Measurements from ENCODE around the gene CDHR5. TPM values are rescaled to one million over a fixed set of nuclear protein-coding genes. Genes with fewer than 3 reads are reported as not detected.
"Not testable (repeated sequence)": the region's sequence is repeated elsewhere in the genome, so short reads cannot be mapped to it uniquely, and the experiment has no call there.

CDHR5 gene
- total RNA-seq, 1 experiment from 2014 or later, result not detected

GRCh38 chr11:575313-575995, 49.3 kb downstream of the CDHR5 start:
- ChIA-PET POLR2A (ENCODE audit: low non-redundant PET) (interaction anchor here (0.6 kb wide), 1 partner anchor 155 kb away, joined by 3 read pairs; no protein-coding TSS in a partner anchor), CTCF (interaction anchor here (0.6 kb wide), 1 partner anchor 237 kb away, joined by 6 read pairs; no protein-coding TSS in a partner anchor)
- intact Hi-C loops (cut with micrococcal nuclease; ENCODE audit: unreplicated experiment), result no loop called here
- Histone ChIP-seq H3K4me3 (ENCODE audit: low read depth, low read length, poor library complexity, severe bottlenecking) (peak overlapping the region; percentile 70), H3K27ac (ENCODE audit: low read depth, low read length, poor library complexity, severe bottlenecking) (peak overlapping the region; percentile 57), H3K27me3 (replicated peaks; ENCODE audit: insufficient read depth, low read depth, low read length, poor library complexity) (no peaks in the 10 kb centered on the region), H3K36me3 (ENCODE audit: insufficient read depth, low read length, poor library complexity, severe bottlenecking) (no peaks in the 10 kb centered on the region), H3K4me1 (ENCODE audit: insufficient read depth, low read length, poor library complexity, severe bottlenecking) (peaks cover 20% of the 10 kb centered on the region), H3K9me3 (ENCODE audit: low read depth, low read length, poor library complexity, severe bottlenecking) (no peaks in the 10 kb centered on the region)
- DNase-seq (ENCODE audit: low spot score), result peak; percentile 63
- BruUV-seq (replicated peaks), result no TSS peak
- TF ChIP-seq CTCF (conservative IDR thresholded peaks at IDR 0.05; ENCODE audit: low read depth, low read length), result no peak
- no peak for TF ChIP-seq EZH2 (IDR thresholded peaks at IDR 0.05; ENCODE audit: borderline replicate concordance, low read depth, low read length, poor library complexity, severe bottlenecking)

- peak overlapping the region; percentile 57 for H3K27ac ChIP-seq (ENCODE audit: low read depth, low read length, poor library complexity, severe bottlenecking)
Observed at GRCh38 chr11:574632-575312, 50.0 kb downstream of the CDHR5 start.

GRCh38 chr11:574031-574570, 50.7 kb downstream of the CDHR5 start:
- H3K36me3 ChIP-seq (ENCODE audit: insufficient read depth, low read length, poor library complexity, severe bottlenecking); H3K9me3 ChIP-seq (ENCODE audit: low read depth, low read length, poor library complexity, severe bottlenecking); CTCF ChIA-PET; DNase-seq (ENCODE audit: low spot score); BruUV-seq (replicated peaks); intact Hi-C loops (cut with micrococcal nuclease; ENCODE audit: unreplicated experiment); H3K27ac ChIP-seq (ENCODE audit: low read depth, low read length, poor library complexity, severe bottlenecking); POLR2A ChIA-PET (ENCODE audit: low non-redundant PET); H3K27me3 ChIP-seq (replicated peaks; ENCODE audit: insufficient read depth, low read depth, low read length, poor library complexity): not testable (repeated sequence)
- Histone ChIP-seq H3K4me3 (ENCODE audit: low read depth, low read length, poor library complexity, severe bottlenecking) (peak overlapping the region; percentile 70), H3K4me1 (ENCODE audit: insufficient read depth, low read length, poor library complexity, severe bottlenecking) (peaks cover 20% of the 10 kb centered on the region)

More at GRCh38 chr11:574632-575312, 50.0 kb downstream of the CDHR5 start:
- no peaks in the 10 kb centered on the region for H3K27me3 ChIP-seq (replicated peaks; ENCODE audit: insufficient read depth, low read depth, low read length, poor library complexity)
- no peak for TF ChIP-seq CTCF (conservative IDR thresholded peaks at IDR 0.05; ENCODE audit: low read depth, low read length)
- TF ChIP-seq EZH2 (IDR thresholded peaks at IDR 0.05; ENCODE audit: borderline replicate concordance, low read depth, low read length, poor library complexity, severe bottlenecking), result no peak
- no peak for DNase-seq (ENCODE audit: low spot score)
- no peaks in the 10 kb centered on the region for H3K36me3 ChIP-seq (ENCODE audit: insufficient read depth, low read length, poor library complexity, severe bottlenecking)
- H3K9me3 ChIP-seq (ENCODE audit: low read depth, low read length, poor library complexity, severe bottlenecking), result no peaks in the 10 kb centered on the region
- H3K4me1 ChIP-seq (ENCODE audit: insufficient read depth, low read length, poor library complexity, severe bottlenecking), result peaks cover 20% of the 10 kb centered on the region
- ChIA-PET CTCF (no interaction called here), POLR2A (ENCODE audit: low non-redundant PET) (no interaction called here)
- peak overlapping the region; percentile 70 for H3K4me3 ChIP-seq (ENCODE audit: low read depth, low read length, poor library complexity, severe bottlenecking)
- intact Hi-C loops (cut with micrococcal nuclease; ENCODE audit: unreplicated experiment), result no loop called here
- BruUV-seq (replicated peaks), result no TSS peak
